Measurements from ENCODE around the gene CDHR2. TPM values are rescaled to one million over a fixed set of nuclear protein-coding genes. Genes with fewer than 3 reads are reported as not detected.

CDHR2 gene
- total and polyA plus RNA-seq, 2 donors (not counting 3 experiments of a cell fraction or from before 2014, with no cell fraction given), result not detected

GRCh38 chr5:176565760-176566288 is 16.7 kb downstream of the CDHR2 start:
- TF ChIP-seq MYC (IDR thresholded peaks at IDR 0.05; ENCODE audit: low read depth, low read length) (no peak), FOS (IDR thresholded peaks at IDR 0.05; ENCODE audit: borderline replicate concordance, insufficient read depth, low read length) (no peak), POLR2A (IDR thresholded peaks at IDR 0.05; ENCODE audit: low read depth, low read length) (no peak), GATA2 (IDR thresholded peaks at IDR 0.05; ENCODE audit: insufficient read depth, insufficient read length, low read depth, low read length) (no peak), JUN (IDR thresholded peaks at IDR 0.05; ENCODE audit: borderline replicate concordance, insufficient read depth, insufficient read length, low read depth) (no peak), MAX (IDR thresholded peaks at IDR 0.05; ENCODE audit: insufficient read depth, insufficient read length) (no peak), EZH2 (IDR thresholded peaks at IDR 0.05; ENCODE audit: borderline replicate concordance, low read depth, low read length, severe bottlenecking) (no peak)
- TF ChIP-seq, protein P1, sequence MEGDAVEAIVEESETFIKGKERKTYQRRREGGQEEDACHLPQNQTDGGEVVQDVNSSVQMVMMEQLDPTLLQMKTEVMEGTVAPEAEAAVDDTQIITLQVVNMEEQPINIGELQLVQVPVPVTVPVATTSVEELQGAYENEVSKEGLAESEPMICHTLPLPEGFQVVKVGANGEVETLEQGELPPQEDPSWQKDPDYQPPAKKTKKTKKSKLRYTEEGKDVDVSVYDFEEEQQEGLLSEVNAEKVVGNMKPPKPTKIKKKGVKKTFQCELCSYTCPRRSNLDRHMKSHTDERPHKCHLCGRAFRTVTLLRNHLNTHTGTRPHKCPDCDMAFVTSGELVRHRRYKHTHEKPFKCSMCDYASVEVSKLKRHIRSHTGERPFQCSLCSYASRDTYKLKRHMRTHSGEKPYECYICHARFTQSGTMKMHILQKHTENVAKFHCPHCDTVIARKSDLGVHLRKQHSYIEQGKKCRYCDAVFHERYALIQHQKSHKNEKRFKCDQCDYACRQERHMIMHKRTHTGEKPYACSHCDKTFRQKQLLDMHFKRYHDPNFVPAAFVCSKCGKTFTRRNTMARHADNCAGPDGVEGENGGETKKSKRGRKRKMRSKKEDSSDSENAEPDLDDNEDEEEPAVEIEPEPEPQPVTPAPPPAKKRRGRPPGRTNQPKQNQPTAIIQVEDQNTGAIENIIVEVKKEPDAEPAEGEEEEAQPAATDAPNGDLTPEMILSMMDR (IDR thresholded peaks at IDR 0.05; ENCODE audit: extremely low read depth in 1 of 2, insufficient read depth in 1 of 2, low read depth in 1 of 2, low read length in 2 of 2), result no peak
- Histone ChIP-seq H3K36me3 (ENCODE audit: control insufficient read depth in 2 of 2, extremely low read depth in 1 of 2, insufficient read depth in 2 of 2, low read length in 2 of 2) (no peaks in the 10 kb centered on the region), H2AFZ (ENCODE audit: low read depth, low read length) (no peak overlapping the region), H3K4me1 (ENCODE audit: control insufficient read depth, extremely low read depth, insufficient read depth, low read length) (no peaks in the 10 kb centered on the region), H3K9me1 (replicated peaks; ENCODE audit: control insufficient read depth, extremely low read depth, insufficient read depth, low read length) (no peaks in the 10 kb centered on the region), H3K9ac (replicated peaks; ENCODE audit: extremely low read depth, insufficient read depth, low read length) (no peak overlapping the region), H3K9me3 (replicated peaks; ENCODE audit: control insufficient read depth, insufficient read depth, low read length) (no peaks in the 10 kb centered on the region), H3K79me2 (ENCODE audit: control insufficient read depth, insufficient read depth, low read length) (no peaks in the 10 kb centered on the region), H3K4me3 (replicated peaks in 1 of 3; ENCODE audit: insufficient read depth in 1 of 3, low read depth in 1 of 3, low read length in 3 of 3) (no peak overlapping the region), H3K27me3 (ENCODE audit: control insufficient read depth in 2 of 2, insufficient read depth in 2 of 2, low read length in 2 of 2) (peaks cover 0 to 1% of the 10 kb centered on the region in 2 experiments), H3K27ac (ENCODE audit: insufficient read depth, low read depth, low read length) (no peak overlapping the region), H4K20me1 (replicated peaks; ENCODE audit: control insufficient read depth, extremely low read depth, insufficient read depth, low read length) (no peaks in the 10 kb centered on the region), H3K4me2 (ENCODE audit: insufficient read depth, low read length) (no peak overlapping the region)
- BruUV-seq (replicated peaks), result no TSS peak
- dilution Hi-C loops (cut with MboI; ENCODE audit: extremely low pct_ligation_motif_present, low sequenced_read_pairs), result no loop called here
- FAIRE-seq (no peak), DNase-seq (ENCODE audit: low read depth, low spot score) (no peak)
- ChIA-PET POLR2A (no interaction called here), CTCF (no interaction called here)
- intact Hi-C loops (cut with micrococcal nuclease), result no loop called here

Data from endothelial cell of umbilical vein (primary cell).